Inflammatory macrophage (primary cell): ENCODE measurements around the gene ARMC9.
A peak's percentile ranks its signal among the peaks of the same experiment; 100 is the strongest.

ENCODE experiments used
- DNase-seq, 2 donors: peaks; one replicate each; pipeline ENCODE4 v3.0.0-alpha.2; 2020 to 2022

The ARMC9 gene

GRCh38 chr2:231317579-231317978 is 119.1 kb downstream of the ARMC9 start:
- no peak for DNase-seq

GRCh38 chr2:231318436-231318835 is 120.0 kb downstream of the ARMC9 start:
- DNase-seq, result peak; percentile 20 to 49

GRCh38 chr2:231318954-231319353 is 120.5 kb downstream of the ARMC9 start:
- no peak for DNase-seq

GRCh38 chr2:231319867-231320266 is 121.4 kb downstream of the ARMC9 start:
- DNase-seq, result no peak

DNA sequence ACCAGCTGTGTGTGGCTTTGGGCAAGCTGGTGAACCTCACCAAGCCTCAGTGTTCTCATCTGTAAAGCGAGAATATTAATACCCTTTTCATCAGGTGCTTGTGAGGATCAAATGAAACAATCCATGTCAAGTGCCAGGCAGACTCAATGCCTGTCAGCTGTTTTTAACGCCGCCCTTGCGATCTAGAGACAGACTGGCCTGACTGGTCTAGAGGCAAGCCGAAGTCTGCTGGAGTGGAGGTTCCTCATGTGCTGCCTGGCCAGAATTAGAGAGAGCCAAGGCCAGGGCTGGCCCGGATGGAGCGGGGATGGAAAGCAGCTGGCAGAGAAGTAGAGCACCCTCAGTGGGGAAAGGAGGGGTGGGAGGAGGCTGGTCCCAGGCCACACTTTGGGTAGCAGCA is 122.6 kb downstream of the ARMC9 start:
- peak; percentile 39 to 52 for DNase-seq

DNA sequence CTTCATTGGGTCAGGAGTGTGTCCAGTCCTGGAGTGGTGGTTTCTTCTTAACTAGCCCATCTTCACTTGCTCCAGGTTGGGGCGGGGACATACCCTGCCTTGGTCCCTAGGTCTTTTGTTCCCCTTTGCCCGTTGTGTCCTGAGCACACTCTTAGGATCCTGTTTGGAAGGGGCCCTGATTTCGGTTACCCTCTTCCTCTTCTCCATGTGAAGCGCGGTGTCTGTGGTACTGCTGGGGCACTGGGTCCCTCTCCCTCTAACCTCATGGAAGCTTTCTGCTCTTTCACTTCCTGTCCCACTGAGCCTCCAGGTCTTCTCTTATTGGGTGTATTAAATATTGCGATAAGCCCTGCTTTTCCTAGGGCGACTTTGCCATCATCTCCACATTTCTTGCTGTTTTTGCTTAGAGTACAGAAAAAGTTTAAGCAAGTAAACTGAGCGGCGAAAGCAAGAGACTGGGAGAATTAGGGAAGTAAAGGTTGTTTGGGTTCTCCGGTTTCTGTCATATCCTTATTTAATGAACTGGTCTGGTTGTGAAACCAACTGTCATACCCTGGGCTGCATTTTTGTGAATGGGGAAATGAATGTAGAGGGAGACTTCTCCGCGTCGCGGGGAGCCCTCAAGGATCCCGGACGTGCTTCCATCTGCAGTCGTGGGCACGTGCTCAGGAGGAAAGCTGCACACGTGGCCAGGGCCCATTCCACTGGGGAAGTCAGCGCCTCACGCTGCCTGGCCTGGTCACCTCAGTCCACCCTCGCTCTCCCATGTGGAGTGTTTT is 123.3 kb downstream of the ARMC9 start:
- DNase-seq, result peak; percentile 94 to 96

DNA sequence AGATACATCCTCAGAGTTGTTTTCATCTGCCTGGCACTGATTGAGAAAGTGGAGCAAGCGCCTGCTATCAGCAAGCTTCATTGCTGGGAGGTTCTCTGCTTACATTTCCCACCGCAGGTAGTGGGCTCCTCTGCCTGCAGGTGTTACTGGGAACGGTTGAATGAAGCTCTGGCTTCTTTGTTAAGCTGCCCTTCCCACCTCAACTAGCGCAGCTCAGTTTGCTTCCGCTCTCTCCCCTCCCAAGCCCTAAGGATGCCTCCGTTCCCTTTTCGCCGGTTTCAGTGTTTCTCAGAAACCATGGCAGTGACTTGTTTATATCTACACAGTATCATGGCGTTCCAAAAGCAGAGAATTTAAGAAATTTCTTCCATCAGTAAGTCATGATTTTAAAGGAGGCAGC is 124.9 kb downstream of the ARMC9 start:
- peak; percentile 34 to 35 for DNase-seq

GRCh38 chr2:231325826-231326225 is 127.4 kb downstream of the ARMC9 start:
- no peak for DNase-seq

DNA sequence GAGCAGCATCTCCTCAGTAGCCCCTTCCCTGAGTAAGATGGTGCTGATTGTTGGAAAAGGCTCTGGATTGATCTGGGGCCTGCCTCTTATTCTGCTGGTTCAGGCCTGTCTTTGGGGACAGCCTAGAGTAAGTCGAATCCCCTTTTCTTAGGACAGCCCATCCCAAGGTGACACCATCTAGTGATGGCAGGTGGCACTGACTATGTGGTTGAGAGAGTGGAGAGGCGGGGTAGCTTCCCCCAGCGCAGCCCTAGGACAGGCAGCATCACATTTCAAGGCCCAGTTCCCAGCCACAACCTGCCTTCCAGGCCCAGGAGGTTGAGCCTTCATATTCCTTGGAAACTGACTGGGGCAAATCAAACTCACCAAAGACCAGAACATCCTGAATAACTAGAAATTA is 128.0 kb downstream of the ARMC9 start:
- DNase-seq, result no peak

DNA sequence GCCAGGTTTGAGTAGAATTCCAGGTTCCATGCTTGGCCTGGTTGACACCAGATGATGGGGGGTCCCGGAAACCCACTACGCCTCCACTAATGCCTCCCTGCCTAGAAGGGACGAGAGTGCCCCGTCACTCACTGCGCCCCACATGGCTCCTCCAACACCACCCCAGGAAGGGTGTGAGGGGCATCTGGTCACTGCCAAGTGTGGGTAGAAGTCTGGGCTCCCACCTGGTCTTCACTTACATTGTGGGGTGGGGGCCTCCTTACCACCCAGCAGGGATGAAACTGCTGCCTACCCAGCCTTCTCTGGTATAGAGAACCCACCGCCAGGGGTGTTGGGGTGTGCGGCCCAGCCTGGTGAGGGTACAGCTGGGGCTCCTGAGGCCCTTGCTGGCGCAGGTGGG is 131.9 kb downstream of the ARMC9 start:
- no peak for DNase-seq

DNA sequence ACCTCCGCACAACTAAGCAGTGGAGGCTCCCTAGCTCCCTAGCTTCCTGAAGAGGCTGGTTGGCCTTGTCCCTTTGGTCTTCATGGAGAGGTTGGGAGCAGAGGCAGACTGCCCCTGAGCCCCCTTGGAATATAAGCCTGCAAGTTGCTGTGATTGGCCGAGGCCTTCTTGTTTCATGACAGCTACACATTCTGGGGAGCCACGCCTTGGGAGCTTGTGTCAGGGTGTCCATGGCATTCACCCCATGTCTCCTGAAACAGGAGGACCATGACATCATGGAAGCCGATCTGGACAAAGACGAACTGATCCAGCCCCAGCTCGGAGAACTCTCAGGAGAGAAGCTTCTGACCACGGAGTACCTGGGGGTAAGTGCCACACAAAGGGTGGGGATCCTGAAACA is 133.1 kb downstream of the ARMC9 start:
- no peak for DNase-seq

DNA sequence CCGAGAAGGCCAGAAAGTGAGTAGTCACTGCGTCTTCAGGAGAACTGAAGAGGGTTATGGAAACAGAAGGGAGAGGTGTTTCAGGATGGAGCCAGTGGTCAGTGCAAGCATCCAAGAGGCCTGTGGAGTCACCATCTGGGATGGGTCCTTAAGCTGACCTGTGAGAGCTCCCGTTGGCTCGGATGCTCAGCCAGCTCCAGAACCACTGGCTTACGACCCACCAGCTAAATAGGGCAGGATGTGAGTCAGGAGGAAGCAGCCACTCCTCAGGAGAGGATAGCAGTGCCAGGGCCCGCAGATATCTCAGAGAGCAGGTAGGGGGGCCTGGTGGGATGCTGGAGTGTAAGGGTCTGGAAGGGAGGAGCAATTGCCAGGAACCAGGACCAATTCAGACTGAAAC is 134.0 kb downstream of the ARMC9 start:
- DNase-seq, result no peak

DNA sequence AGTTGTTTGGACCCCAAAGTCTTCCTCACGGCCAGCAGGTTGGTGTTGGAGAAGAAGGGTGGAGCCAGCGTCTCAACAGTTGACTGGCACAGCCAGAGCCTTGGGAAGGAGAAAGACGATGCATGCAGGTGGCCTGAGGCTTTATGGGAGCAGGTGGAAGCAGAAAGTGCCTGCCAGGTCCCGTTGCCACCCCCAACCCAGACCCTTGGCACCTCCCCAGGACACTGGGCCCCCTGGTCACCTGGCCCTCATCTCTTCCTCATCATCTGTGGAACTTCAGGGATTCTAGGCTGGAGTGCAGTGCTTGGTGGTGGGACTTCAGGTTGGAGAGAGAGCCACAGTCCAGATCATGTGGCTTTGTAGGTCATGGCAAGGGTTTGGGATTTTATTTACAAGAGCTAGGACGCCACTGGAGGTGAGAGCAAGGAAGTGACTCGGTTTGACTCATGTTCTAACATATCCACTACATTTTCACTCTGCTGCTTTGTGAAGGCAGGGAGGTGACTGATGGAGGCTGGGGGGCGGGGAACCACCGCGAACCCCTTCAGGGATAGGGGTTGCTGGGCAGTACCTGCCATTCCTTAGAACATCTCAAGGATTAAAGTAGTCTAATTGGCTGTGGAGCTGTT is 134.6 kb downstream of the ARMC9 start:
- DNase-seq, result no peak

GRCh38 chr2:231334179-231334930 is 135.9 kb downstream of the ARMC9 start:
- peak; percentile 47 to 61 for DNase-seq

DNA sequence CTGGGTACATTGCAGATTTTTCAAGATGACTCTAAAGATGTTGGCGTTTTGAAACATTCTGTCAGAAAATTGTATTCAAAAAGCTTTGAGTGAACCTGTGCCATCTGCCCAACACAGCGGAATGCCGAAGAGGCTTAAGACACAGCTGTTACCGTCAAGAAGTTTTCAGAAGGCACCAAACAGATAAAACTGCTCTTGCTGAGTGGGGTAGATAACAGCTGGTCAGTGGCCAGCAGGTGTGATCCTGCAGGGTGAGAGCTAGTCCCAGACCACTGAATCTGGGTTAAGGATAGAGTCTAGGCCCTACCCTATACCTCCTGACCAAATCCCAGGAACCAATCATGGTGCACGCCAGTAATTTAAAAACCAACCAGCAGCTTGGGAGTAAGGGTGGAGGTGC is 136.6 kb downstream of the ARMC9 start:
- no peak for DNase-seq

GRCh38 chr2:231335591-231335990 is 137.2 kb downstream of the ARMC9 start:
- DNase-seq, result no peak

- DNase-seq, result no peak
Observed at GRCh38 chr2:231336236-231336635, 137.8 kb downstream of the ARMC9 start.

- DNase-seq, result no peak
Observed at GRCh38 chr2:231336700-231337099, 138.3 kb downstream of the ARMC9 start.

DNA sequence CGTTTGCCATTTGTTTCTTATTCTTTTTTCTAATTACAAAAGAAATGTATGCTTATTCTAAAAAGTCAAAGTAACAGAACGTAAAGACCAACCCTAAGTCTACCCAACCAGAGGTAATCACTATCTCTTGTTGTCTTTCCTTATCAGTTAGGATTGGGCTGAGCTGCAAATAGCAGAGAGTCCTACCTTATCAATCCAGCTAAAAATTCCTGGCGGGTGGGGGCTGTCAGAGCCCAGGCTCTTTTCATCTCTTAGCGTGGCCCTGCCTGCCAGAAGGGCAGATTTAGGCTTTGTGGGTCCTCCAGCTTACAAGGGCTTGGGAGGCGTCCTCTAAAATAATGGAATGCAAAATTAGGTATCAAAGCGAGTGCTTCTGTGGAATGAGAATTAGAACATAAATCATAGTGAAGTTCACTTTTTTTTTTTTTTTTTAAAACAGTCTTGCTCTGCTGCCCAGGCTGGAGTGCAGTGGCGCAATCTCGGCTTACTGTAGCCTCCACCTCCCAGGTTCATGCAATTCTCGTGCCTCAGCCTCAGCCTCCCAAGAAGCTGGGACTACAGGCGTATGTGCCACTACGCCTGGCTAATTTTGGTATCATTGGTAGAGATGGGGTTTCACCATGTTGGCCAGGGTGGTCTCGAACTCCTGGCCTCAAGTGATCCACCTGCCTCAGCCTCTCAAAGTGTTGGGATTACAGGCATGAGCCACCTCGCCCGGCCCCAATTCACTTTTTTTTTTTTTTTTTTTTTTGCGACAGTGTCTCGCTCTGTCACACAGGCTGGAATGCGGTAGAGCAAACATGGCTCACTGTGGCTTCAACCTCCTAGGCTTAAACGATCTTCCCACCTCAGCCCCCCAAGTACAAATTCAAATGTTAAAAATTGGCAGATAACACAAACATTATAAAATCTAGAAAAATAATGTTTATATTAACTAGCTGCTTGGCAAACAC is 139.7 kb downstream of the ARMC9 start:
- no peak for DNase-seq

DNA sequence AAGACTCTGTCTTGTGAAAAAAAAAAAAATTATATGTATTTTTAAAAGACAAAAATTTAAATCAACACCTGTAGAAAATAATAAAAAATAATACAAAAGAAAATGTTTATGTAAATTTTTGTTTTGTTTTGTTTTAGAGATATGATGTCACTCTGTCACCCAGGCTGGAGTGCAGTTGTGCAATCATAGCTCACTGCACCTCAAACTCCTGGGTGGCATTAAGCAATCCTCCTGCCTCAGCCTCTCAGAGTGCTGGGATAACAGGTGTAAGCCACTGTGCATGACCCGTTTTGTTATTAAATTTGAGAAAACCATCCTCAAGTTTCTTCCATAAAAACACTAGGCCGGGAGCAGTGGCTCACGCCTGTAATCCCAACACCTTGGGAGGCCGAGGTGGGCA is 140.9 kb downstream of the ARMC9 start:
- DNase-seq, result peak in 1 of 2 donors; percentile 8

DNA sequence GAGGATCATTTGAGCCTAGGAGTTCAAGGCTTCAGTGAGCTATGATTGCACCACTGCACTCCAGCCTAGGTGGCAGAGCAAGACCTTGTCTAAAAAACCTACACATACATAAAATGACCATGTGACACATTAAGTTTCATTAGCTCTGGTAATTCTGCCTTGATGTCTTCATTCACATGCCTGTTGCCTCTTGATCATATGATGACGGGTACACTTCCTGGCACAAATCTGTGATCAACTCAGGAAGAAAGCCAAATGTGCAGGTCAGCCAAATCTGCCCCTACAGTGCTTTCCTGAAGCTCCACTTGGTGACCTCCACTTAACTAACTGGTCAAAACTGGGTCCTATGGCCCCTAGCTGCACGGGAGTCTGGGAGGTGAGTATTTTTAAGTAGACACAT is 142.7 kb downstream of the ARMC9 start:
- peak; percentile 61 for DNase-seq

DNA sequence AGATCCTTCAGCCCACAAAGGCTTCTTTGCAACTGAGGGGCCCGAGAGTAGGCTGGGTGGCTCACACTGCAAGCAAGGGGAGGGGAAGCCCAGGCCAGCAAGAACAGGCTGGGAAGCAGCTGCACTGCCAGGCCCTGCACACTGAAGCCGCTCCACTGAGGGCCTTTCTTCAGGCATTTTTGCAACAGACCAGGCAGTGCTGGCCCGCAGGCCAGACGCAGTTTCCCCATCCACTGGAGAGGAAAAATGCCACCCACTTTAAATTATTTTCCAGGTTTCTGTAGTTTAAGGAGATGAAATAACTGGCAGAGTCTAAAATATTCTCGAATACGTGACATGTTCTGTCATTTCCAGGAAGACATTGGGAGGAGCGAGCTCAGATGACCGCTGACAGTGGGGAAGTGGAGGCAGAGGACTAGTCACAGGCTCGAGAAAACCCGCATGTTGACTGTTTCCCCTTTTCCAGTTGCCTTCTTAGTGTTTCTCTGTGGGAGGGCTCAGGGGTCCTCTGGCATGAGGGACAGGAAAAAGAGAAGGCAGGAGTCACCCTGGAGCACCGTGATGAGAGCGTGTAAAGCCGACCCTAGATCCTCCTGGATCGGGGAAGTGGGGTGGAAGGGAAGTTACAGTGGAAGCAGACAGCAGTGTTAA is 143.8 kb downstream of the ARMC9 start:
- DNase-seq, result peak; percentile 95 to 96
